Stimulated activated CD8-positive, alpha-beta memory T cell treated with anti-CD3 and anti-CD28 coated beads, Interleukin-7, amount 100 ng/mL, for 4 hours (primary cell): ENCODE data around the gene ANKRD28.

Source experiments
- DNase-seq, 2 donors: peaks; one replicate each; pipeline ENCODE4 v3.0.0-alpha.2; 2020; ENCODE audit warnings: low read depth in 2 of 2

Gene ANKRD28

DNA sequence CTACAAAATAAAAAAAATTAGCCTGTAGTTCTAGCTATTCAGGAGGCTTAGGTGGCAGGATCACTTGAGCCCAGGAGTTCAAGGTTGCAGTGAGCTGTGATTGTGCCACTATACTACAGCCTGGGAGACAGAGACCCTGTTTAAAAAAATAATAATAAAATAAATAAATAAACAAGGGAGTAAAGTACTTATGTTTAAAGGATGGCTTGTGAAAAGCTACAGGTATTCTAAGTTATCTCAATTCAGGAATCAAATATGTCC lies 74.2 kb downstream of the ANKRD28 start:
- no peak for DNase-seq

- DNase-seq = no peak
Measured at GRCh38 chr3:15722877-15723623, 74.7 kb downstream of the ANKRD28 start.

DNA sequence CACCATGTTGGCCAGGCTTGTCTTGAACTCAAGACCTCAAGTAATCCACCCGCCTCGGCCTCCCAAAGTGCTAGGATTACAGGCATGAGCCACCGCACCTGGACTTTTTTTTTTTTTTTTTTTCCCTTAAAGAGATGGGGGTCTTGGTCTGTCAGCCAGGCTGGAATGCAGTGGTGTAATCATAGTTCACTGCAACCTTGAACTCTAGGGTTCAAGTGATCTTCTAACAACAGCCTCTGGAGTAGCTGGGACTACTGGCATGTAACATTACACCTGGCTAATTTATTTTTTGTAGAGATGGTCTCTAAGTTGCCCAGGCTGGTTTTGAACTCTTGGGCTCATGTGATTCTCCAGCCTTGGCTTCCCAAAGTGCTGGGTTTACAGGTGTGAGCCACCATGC lies 81.6 kb downstream of the ANKRD28 start:
- no peak for DNase-seq

- no peak for DNase-seq
Measured at GRCh38 chr3:15714448-15714847, 83.3 kb downstream of the ANKRD28 start.

DNA sequence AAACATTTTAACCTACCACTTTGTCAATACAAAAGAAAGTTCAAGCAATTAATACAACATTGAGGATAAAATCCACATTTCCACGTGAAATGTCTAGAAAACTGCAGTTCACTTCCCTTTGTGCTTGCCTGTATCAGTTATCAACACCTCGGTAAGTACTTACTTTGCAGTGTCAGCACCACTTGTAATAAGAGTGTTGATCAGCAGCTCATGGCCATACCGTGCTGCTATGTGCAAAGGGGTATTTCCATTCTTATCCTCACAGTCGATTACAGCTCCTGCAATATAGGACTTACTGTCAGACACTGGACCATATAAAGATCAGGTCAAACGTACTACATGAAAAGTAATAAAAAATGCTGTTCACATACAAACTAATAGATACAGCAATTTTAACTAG lies 84.4 kb downstream of the ANKRD28 start:
- no peak for DNase-seq

GRCh38 chr3:15711281-15711680 lies 86.5 kb downstream of the ANKRD28 start:
- DNase-seq = no peak

GRCh38 chr3:15708882-15709677 lies 88.7 kb downstream of the ANKRD28 start:
- no peak for DNase-seq

GRCh38 chr3:15707779-15708178 lies 90.0 kb downstream of the ANKRD28 start:
- DNase-seq = no peak

- DNase-seq = no peak
Measured at GRCh38 chr3:15703346-15703745, 94.4 kb downstream of the ANKRD28 start.

- DNase-seq = no peak
Measured at GRCh38 chr3:15694628-15695027, 103.2 kb downstream of the ANKRD28 start.

GRCh38 chr3:15693355-15693754 lies 104.4 kb downstream of the ANKRD28 start:
- no peak for DNase-seq

GRCh38 chr3:15690748-15691147 lies 107.0 kb downstream of the ANKRD28 start:
- DNase-seq = no peak

- no peak for DNase-seq
Measured at GRCh38 chr3:15690230-15690629, 107.5 kb downstream of the ANKRD28 start.

- DNase-seq = no peak
Measured at GRCh38 chr3:15685927-15686326, 111.9 kb downstream of the ANKRD28 start.

- no peak for DNase-seq
Measured at GRCh38 chr3:15683253-15683652, 114.5 kb downstream of the ANKRD28 start.

- no peak for DNase-seq
Measured at GRCh38 chr3:15682561-15683185, 115.1 kb downstream of the ANKRD28 start.

DNA sequence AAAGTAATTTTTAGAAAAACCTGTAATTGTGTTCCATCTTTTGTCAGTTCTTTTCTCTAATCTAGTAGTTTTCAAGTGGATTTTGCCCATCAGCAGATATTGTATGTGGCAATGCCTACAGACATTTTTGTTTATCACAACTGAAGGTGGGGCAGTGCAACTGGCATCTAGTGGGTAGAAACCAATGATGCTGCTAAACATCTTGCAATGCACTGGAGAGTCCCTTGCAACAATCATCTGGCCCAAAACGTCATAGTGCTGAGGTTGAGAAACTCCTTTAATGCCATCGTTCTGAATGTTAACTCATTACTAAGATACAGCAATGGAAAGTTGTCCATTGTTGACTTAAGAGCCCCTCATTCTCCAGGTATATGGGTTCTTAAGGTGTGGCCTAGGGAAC lies 116.1 kb downstream of the ANKRD28 start:
- DNase-seq = no peak

- no peak for DNase-seq
Measured at GRCh38 chr3:15679306-15679705, 118.5 kb downstream of the ANKRD28 start.

DNA sequence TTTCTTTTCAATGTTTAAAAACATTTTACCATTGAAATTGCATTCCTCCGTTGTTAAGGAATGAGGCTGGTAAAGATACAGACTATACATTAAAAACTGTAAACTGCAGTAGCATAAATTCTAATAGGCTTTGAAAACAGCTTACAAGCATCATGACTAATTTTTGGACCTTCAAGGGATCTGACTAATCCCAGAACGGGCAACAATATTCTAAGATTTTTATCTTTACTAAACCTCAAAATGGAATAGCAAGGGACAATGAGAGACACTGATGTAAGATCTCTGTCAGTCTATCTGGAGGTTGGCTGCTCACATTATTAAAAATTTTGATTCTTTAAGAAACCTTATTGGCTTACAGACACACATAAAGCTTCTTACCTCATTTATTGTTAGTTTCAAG lies 121.5 kb downstream of the ANKRD28 start:
- DNase-seq = no peak

DNA sequence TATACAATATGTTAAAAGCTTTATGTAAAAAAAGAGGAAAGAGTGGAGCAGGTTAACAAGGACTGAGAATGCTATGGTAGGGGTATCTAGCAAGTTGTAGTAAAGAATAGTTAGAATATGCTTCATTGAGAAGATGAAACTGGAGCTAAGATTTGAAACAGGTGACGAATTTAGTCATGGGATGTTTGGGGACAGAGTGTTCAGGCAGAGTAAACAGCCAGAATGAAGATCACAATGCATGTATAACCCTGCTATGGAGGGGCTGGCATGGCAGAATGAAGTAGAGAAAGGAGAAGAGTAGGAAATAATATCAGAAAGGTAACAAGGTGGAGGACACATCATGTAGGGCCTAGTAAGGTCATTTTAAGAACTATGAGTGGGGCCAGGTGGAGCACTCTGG lies 124.2 kb downstream of the ANKRD28 start:
- DNase-seq = no peak

DNA sequence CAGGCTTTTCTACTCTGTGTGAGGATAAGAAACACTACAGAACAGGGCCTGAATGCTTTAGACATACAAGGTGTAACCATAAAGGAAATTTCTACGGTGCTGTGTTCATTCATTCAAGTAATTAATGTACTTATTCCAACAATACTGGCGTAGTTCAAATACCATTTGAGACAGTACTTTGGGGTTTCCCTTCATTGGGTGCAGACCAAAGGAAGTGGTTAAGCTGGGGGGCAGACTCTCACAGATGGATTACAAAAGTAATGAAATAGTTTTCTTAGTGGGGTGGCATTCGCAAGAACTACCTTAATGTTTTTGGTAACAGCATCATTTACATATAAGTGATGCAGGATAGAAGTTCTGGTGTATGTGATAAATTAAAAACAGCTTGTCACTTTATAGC lies 130.3 kb downstream of the ANKRD28 start:
- DNase-seq = peak; percentile 19 to 23

- DNase-seq = no peak
Measured at GRCh38 chr3:15666277-15666676, 131.5 kb downstream of the ANKRD28 start.

- no peak for DNase-seq
Measured at GRCh38 chr3:15665510-15666150, 132.1 kb downstream of the ANKRD28 start.
